Right atrium auricular region (tissue), 2 donors: ENCODE results near the gene LAPTM5. TPM values are rescaled to one million over a fixed set of nuclear protein-coding genes. Genes with fewer than 3 reads are reported as not detected.

Experiments
- DNase-seq: peaks from one replicate; pipeline ENCODE4 v3.0.0-alpha.2; 2019; ENCODE audit warnings: low spot score
- H3K27ac ChIP-seq, 2 donors: fragments of 200-600 bp; sonication (generic); 1 replicate in 1 of 2; 2 replicates in 1 of 2; pipeline ENCODE4 v1.5.1; 2016 to 2019
- H3K27me3 ChIP-seq, 2 donors: fragments of 200-600 bp; sonication (generic); one replicate each; pipeline versions ENCODE4 v1.5.1 to v1.6.0; 2017 to 2019
- H3K36me3 ChIP-seq: fragments of 200-600 bp; sonication (generic); one replicate; pipeline ENCODE4 v1.5.1; 2016
- H3K4me1 ChIP-seq, 2 donors: fragments of 200-600 bp; sonication (generic); one replicate each; pipeline versions ENCODE4 v1.5.1 to v1.6.0; 2017 to 2019
- H3K4me3 ChIP-seq, 2 donors: fragments of 200-600 bp; sonication (generic); 1 replicate in 1 of 2; 2 replicates in 1 of 2; pipeline ENCODE4 v1.5.1; 2017 to 2019; ENCODE audit warnings: mild to moderate bottlenecking in 1 of 2, moderate library complexity in 1 of 2
- H3K9me3 ChIP-seq, 2 donors: fragments of 200-600 bp; sonication (generic); one replicate each; pipeline ENCODE4 v1.5.1; 2019
- total RNA-seq, 2 donors: library from RNA; depleted of rRNA; stranded (reverse); fragments of >200 nt; gene quantifications; one replicate each; pipeline ENCODE4 v1.1.0, GENCODE V29; 2016
- TF ChIP-seq, protein P1 (sequence below), 2 donors: fragments of 200-600 bp; sonication (generic); IDR thresholded peaks; one replicate each; pipeline ENCODE4 v1.5.1; 2019; ENCODE audit warnings: antibody characterized with exemption in 2 of 2

Gene LAPTM5
- total RNA-seq, 2 donors from 2014 or later = 17.4 to 62.8 TPM

- Histone ChIP-seq H3K4me1 (peaks cover 0 to 19% of the 10 kb centered on the region in 2 donors), H3K36me3 (no peaks in the 10 kb centered on the region), H3K4me3 (no peak overlapping the region), H3K27ac (no peak overlapping the region), H3K27me3 (no peaks in the 10 kb centered on the region), H3K9me3 (peaks cover 0 to 7% of the 10 kb centered on the region in 2 donors)
- TF ChIP-seq, protein P1, sequence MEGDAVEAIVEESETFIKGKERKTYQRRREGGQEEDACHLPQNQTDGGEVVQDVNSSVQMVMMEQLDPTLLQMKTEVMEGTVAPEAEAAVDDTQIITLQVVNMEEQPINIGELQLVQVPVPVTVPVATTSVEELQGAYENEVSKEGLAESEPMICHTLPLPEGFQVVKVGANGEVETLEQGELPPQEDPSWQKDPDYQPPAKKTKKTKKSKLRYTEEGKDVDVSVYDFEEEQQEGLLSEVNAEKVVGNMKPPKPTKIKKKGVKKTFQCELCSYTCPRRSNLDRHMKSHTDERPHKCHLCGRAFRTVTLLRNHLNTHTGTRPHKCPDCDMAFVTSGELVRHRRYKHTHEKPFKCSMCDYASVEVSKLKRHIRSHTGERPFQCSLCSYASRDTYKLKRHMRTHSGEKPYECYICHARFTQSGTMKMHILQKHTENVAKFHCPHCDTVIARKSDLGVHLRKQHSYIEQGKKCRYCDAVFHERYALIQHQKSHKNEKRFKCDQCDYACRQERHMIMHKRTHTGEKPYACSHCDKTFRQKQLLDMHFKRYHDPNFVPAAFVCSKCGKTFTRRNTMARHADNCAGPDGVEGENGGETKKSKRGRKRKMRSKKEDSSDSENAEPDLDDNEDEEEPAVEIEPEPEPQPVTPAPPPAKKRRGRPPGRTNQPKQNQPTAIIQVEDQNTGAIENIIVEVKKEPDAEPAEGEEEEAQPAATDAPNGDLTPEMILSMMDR (IDR thresholded peaks at IDR 0.05) = no peak
- DNase-seq = no peak
Observed at GRCh38 chr1:30715216-30715615, 42.4 kb downstream of the LAPTM5 start.

GRCh38 chr1:30714536-30715090 is 43.0 kb downstream of the LAPTM5 start:
- Histone ChIP-seq H3K27me3 (no peaks in the 10 kb centered on the region), H3K36me3 (no peaks in the 10 kb centered on the region), H3K4me1 (peaks cover 0 to 18% of the 10 kb centered on the region in 2 donors), H3K4me3 (no peak overlapping the region), H3K9me3 (peaks cover 0 to 7% of the 10 kb centered on the region in 2 donors), H3K27ac (no peak overlapping the region)
- no peak for DNase-seq
- TF ChIP-seq, protein P1 (IDR thresholded peaks at IDR 0.05) = no peak

GRCh38 chr1:30714025-30714424 is 43.5 kb downstream of the LAPTM5 start:
- Histone ChIP-seq H3K9me3 (peaks cover 0 to 7% of the 10 kb centered on the region in 2 donors), H3K4me1 (peaks cover 0 to 12% of the 10 kb centered on the region in 2 donors), H3K4me3 (no peak overlapping the region), H3K36me3 (no peaks in the 10 kb centered on the region), H3K27me3 (no peaks in the 10 kb centered on the region), H3K27ac (no peak overlapping the region)
- DNase-seq = no peak
- TF ChIP-seq, protein P1 (IDR thresholded peaks at IDR 0.05) = no peak

GRCh38 chr1:30713311-30713710 is 44.3 kb downstream of the LAPTM5 start:
- TF ChIP-seq, protein P1 (IDR thresholded peaks at IDR 0.05) = no peak
- no peak overlapping the region for H3K4me3 ChIP-seq
- peaks cover 0 to 7% of the 10 kb centered on the region in 2 donors for H3K9me3 ChIP-seq
- H3K27ac ChIP-seq = no peak overlapping the region
- DNase-seq = no peak
- no peaks in the 10 kb centered on the region for H3K36me3 ChIP-seq
- H3K27me3 ChIP-seq = no peaks in the 10 kb centered on the region
- peaks cover 0 to 8% of the 10 kb centered on the region in 2 donors for H3K4me1 ChIP-seq

DNA sequence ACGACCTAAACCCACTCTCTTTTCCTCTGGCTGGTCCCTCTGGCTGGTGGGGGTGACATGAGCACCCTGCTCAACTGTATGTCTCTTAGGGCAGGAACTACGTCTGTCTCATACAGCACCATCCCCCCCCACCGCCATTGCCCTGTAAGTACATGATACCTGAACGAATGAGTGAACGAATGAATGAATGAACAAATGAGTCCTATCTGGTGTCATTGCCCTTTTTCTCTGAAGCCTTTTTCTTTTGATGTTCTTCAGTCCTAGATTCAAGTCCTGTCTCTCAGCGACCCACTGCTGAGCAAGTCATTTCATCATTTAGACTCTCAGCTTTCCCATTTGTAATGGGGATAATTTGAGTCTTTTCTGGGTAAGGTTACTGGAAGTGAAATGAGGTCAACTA is 45.0 kb downstream of the LAPTM5 start:
- H3K27me3 ChIP-seq = no peaks in the 10 kb centered on the region
- no peak overlapping the region for H3K4me3 ChIP-seq
- peaks cover 0 to 7% of the 10 kb centered on the region in 2 donors for H3K9me3 ChIP-seq
- peaks cover 0 to 13% of the 10 kb centered on the region in 2 donors for H3K4me1 ChIP-seq
- H3K36me3 ChIP-seq = no peaks in the 10 kb centered on the region
- TF ChIP-seq, protein P1 (IDR thresholded peaks at IDR 0.05) = no peak
- DNase-seq = no peak
- H3K27ac ChIP-seq = no peak overlapping the region

- TF ChIP-seq, protein P1 (IDR thresholded peaks at IDR 0.05) = no peak
- no peaks in the 10 kb centered on the region for H3K27me3 ChIP-seq
- DNase-seq = no peak
Observed at GRCh38 chr1:30710407-30710806, 47.2 kb downstream of the LAPTM5 start.

More at GRCh38 chr1:30710407-30710806, 47.2 kb downstream of the LAPTM5 start:
- Histone ChIP-seq H3K4me3 (no peak overlapping the region), H3K4me1 (peaks cover 0 to 33% of the 10 kb centered on the region in 2 donors), H3K9me3 (peaks cover 0 to 4% of the 10 kb centered on the region in 2 donors), H3K36me3 (no peaks in the 10 kb centered on the region), H3K27ac (no peak overlapping the region)
